HEK293 (cell line): ENCODE data around the gene ETF1.

Experiments used
- CTCF ChIA-PET: fragments of 350-600 bp; formaldehyde crosslinking; extraction: SDS; loops from one replicate; lab custom pipeline; 2021; ENCODE audit warnings: antibody characterized with exemption; lab: Yijun Ruan, JAX
- POLR2A ChIA-PET: fragments of 300-600 bp; formaldehyde crosslinking; extraction: SDS; loops from one replicate; lab custom pipeline; 2020; ENCODE audit warnings: antibody characterized with exemption, inconsistent platforms; lab: Yijun Ruan, JAX
- H3K27ac ChIP-seq: fragments of 200-500 bp; sonication (Bioruptor generic); 2 replicates; pipeline ENCODE4 v1.5.1; 2014; ENCODE audit warnings: low read depth, low read length, control low read depth, inconsistent platforms; ENCODE audit errors: extremely low read depth
- H3K36me3 ChIP-seq, 2 experiments: fragments of 200-500 bp in 1 of 2; sonication (Bioruptor generic) in 1 of 2; 1 replicate in 1 of 2; 2 replicates in 1 of 2; pipeline ENCODE4 v1.5.1; 2014 to 2017; ENCODE audit warnings: inconsistent platforms in 2 of 2, low read length in 2 of 2; ENCODE audit not compliant: control insufficient read depth in 2 of 2, insufficient read depth in 1 of 2
- H3K4me1 ChIP-seq: fragments of 200-500 bp; sonication (Bioruptor generic); 2 replicates; pipeline ENCODE4 v1.5.1; 2014; ENCODE audit warnings: mild to moderate bottlenecking, low read length, inconsistent platforms; ENCODE audit not compliant: control insufficient read depth, insufficient read depth
- H3K4me3 ChIP-seq: 2 replicates; pipeline ENCODE4 v1.5.1; 2011; ENCODE audit warnings: low read depth, mild to moderate bottlenecking, control low read depth, low read length, moderate library complexity
- H3K9me3 ChIP-seq: fragments of 200-500 bp; sonication (Bioruptor generic); 2 replicates; pipeline ENCODE4 v1.5.1; 2014; ENCODE audit warnings: low read depth, low read length, inconsistent platforms; ENCODE audit not compliant: control insufficient read depth, insufficient read depth
- EGR2 ChIP-seq: fragments of 450-650 bp; formaldehyde crosslinking; IDR thresholded peaks from 2 replicates; pipeline ENCODE4 v1.5.1; 2016; ENCODE audit warnings: low read depth, missing biosample characterization, missing genetic modification characterization
- PRDM1 ChIP-seq: fragments of 450-650 bp; formaldehyde crosslinking; IDR thresholded peaks from 2 replicates; pipeline ENCODE4; 2016; ENCODE audit warnings: missing biosample characterization, missing genetic modification characterization
- SP7 ChIP-seq: fragments of 450-650 bp; formaldehyde crosslinking; IDR thresholded peaks from 2 replicates; pipeline ENCODE4 v1.5.1; 2016; ENCODE audit warnings: missing biosample characterization, missing genetic modification characterization
- ZFP37 ChIP-seq: fragments of 450-650 bp; formaldehyde crosslinking; IDR thresholded peaks from 2 replicates; pipeline ENCODE4 v1.5.1; 2016; ENCODE audit warnings: missing biosample characterization, missing genetic modification characterization
- ZNF449 ChIP-seq: fragments of 450-650 bp; formaldehyde crosslinking; IDR thresholded peaks from 2 replicates; pipeline ENCODE4 v1.5.1; 2017; ENCODE audit warnings: missing biosample characterization, mild to moderate bottlenecking, missing genetic modification characterization, moderate library complexity
- ZNF514 ChIP-seq: fragments of 450-650 bp; formaldehyde crosslinking; IDR thresholded peaks from 2 replicates; pipeline ENCODE4 v1.5.1; 2016; ENCODE audit warnings: missing biosample characterization, missing genetic modification characterization
- ZNF521 ChIP-seq: fragments of 450-650 bp; formaldehyde crosslinking; IDR thresholded peaks from 2 replicates; pipeline ENCODE4 v1.5.1; 2017; ENCODE audit warnings: missing biosample characterization, mild to moderate bottlenecking, missing genetic modification characterization
- ZNF777 ChIP-seq: fragments of 450-650 bp; formaldehyde crosslinking; IDR thresholded peaks from 2 replicates; pipeline ENCODE4 v1.5.1; 2017; ENCODE audit warnings: missing biosample characterization, missing genetic modification characterization, borderline replicate concordance
- TF ChIP-seq, protein P1 (sequence below): fragments of 450-650 bp; formaldehyde crosslinking; IDR thresholded peaks from 2 replicates; pipeline ENCODE4 v1.5.1; 2016; ENCODE audit warnings: missing biosample characterization, missing genetic modification characterization
- TF ChIP-seq, protein P2 (sequence below): fragments of 450-650 bp; formaldehyde crosslinking; optimal IDR thresholded peaks from 2 replicates; pipeline ENCODE3; 2016; ENCODE audit warnings: missing biosample characterization, mild to moderate bottlenecking, missing genetic modification characterization
- TF ChIP-seq, protein P3 (sequence below): fragments of 450-650 bp; formaldehyde crosslinking; IDR thresholded peaks from 2 replicates; pipeline ENCODE4 v1.5.1; 2016; ENCODE audit warnings: missing biosample characterization, missing genetic modification characterization

The ETF1 gene

DNA sequence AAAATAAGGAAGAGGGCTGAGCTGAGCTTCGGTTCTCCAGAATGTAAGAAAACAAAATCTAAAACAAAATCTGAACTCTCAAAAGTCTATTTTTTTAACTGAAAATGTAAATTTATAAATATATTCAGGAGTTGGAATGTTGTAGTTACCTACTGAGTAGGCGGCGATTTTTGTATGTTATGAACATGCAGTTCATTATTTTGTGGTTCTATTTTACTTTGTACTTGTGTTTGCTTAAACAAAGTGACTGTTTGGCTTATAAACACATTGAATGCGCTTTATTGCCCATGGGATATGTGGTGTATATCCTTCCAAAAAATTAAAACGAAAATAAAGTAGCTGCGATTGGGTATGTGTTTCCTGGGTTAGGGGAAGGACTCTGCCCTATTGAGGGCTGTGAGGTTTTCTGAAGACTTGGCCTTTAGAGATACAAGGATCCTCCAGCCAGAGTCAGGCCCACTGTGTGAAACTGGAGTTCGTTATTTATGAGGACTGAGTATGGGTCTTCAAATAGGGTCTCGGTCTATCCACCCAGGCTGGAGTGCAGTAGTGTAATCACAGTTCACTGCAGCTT lies 74.0 kb downstream of the ETF1 start (continued):
- TF ChIP-seq SP7 (tag by site-specific recombination) = no peak
- no peak for TF ChIP-seq ZFP37
- TF ChIP-seq, protein P1, sequence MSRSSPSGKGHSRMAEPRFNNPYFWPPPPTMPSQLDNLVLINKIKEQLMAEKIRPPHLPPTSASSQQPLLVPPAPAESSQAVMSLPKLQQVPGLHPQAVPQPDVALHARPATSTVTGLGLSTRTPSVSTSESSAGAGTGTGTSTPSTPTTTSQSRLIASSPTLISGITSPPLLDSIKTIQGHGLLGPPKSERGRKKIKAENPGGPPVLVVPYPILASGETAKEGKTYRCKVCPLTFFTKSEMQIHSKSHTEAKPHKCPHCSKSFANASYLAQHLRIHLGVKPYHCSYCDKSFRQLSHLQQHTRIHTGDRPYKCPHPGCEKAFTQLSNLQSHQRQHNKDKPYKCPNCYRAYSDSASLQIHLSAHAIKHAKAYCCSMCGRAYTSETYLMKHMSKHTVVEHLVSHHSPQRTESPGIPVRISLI (tag by site-specific recombination) = no peak
- no peak for TF ChIP-seq ZNF521 (tag by site-specific recombination)
- TF ChIP-seq, all 188 proteins: peak for 0

DNA sequence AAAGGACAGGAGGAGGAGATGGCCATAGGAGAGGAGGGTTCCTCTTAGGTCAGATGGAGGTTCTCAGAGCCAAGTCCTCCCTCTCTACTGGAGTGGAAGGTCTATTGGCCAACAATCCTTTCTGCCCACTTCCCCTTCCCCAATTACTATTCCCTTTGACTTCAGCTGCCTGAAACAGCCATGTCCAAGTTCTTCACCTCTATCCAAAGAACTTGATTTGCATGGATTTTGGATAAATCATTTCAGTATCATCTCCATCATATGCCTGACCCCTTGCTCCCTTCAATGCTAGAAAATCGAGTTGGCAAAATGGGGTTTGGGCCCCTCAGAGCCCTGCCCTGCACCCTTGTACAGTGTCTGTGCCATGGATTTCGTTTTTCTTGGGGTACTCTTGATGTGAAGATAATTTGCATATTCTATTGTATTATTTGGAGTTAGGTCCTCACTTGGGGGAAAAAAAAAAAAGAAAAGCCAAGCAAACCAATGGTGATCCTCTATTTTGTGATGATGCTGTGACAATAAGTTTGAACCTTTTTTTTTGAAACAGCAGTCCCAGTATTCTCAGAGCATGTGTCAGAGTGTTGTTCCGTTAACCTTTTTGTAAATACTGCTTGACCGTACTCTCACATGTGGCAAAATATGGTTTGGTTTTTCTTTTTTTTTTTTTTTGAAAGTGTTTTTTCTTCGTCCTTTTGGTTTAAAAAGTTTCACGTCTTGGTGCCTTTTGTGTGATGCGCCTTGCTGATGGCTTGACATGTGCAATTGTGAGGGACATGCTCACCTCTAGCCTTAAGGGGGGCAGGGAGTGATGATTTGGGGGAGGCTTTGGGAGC lies 74.7 kb downstream of the ETF1 start:
- H3K27ac ChIP-seq = no peak overlapping the region
- H3K9me3 ChIP-seq = no peaks in the 10 kb centered on the region
- H3K4me1 ChIP-seq = peaks cover 2% of the 10 kb centered on the region; the same call in 1 of the 2 replicates
- ChIA-PET POLR2A (no interaction called here), CTCF (interaction anchor here (0.7 kb wide), 1 partner anchor 19 kb away, joined by 3 read pairs; no protein-coding TSS in a partner anchor)
- H3K36me3 ChIP-seq = peaks cover 0 to 8% of the 10 kb centered on the region in 2 experiments; a peak in 1 of 3 replicates
- H3K4me3 ChIP-seq = peak overlapping the region; percentile 88
- no peak for TF ChIP-seq EGR2 (tag by site-specific recombination)
- TF ChIP-seq, protein P1 (tag by site-specific recombination) = 0 out of 2 replicates have a peak, but pooled peaks have one; percentile 41
- TF ChIP-seq, protein P2, sequence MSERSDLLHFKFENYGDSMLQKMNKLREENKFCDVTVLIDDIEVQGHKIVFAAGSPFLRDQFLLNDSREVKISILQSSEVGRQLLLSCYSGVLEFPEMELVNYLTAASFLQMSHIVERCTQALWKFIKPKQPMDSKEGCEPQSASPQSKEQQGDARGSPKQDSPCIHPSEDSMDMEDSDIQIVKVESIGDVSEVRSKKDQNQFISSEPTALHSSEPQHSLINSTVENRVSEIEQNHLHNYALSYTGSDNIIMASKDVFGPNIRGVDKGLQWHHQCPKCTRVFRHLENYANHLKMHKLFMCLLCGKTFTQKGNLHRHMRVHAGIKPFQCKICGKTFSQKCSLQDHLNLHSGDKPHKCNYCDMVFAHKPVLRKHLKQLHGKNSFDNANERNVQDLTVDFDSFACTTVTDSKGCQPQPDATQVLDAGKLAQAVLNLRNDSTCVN = no peak
- TF ChIP-seq, protein P3, sequence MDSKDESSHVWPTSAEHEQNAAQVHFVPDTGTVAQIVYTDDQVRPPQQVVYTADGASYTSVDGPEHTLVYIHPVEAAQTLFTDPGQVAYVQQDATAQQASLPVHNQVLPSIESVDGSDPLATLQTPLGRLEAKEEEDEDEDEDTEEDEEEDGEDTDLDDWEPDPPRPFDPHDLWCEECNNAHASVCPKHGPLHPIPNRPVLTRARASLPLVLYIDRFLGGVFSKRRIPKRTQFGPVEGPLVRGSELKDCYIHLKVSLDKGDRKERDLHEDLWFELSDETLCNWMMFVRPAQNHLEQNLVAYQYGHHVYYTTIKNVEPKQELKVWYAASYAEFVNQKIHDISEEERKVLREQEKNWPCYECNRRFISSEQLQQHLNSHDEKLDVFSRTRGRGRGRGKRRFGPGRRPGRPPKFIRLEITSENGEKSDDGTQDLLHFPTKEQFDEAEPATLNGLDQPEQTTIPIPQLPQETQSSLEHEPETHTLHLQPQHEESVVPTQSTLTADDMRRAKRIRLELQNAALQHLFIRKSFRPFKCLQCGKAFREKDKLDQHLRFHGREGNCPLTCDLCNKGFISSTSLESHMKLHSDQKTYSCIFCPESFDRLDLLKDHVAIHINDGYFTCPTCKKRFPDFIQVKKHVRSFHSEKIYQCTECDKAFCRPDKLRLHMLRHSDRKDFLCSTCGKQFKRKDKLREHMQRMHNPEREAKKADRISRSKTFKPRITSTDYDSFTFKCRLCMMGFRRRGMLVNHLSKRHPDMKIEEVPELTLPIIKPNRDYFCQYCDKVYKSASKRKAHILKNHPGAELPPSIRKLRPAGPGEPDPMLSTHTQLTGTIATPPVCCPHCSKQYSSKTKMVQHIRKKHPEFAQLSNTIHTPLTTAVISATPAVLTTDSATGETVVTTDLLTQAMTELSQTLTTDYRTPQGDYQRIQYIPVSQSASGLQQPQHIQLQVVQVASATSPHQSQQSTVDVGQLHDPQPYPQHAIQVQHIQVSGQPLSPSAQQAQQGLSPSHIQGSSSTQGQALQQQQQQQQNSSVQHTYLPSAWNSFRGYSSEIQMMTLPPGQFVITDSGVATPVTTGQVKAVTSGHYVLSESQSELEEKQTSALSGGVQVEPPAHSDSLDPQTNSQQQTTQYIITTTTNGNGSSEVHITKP (tag by site-specific recombination) = peak; percentile 39; the same call in 1 of the 2 replicates
- no peak for TF ChIP-seq ZNF777 (tag by site-specific recombination)
- TF ChIP-seq ZNF449 = no peak

- ChIA-PET POLR2A (no interaction called here), CTCF (interaction anchor here (0.7 kb wide), 1 partner anchor 18 kb away, joined by 3 read pairs; no protein-coding TSS in a partner anchor)
- H3K4me1 ChIP-seq = peaks cover 4% of the 10 kb centered on the region; the same call in 1 of the 2 replicates
- peak; percentile 86 for TF ChIP-seq PRDM1 (tag by site-specific recombination)
- TF ChIP-seq ZNF514 (tag by site-specific recombination) = no peak
- peak overlapping the region; percentile 88 for H3K4me3 ChIP-seq
- H3K36me3 ChIP-seq = peaks cover 0 to 8% of the 10 kb centered on the region in 2 experiments; a peak in 1 of 3 replicates
- H3K9me3 ChIP-seq = no peaks in the 10 kb centered on the region
- no peak overlapping the region for H3K27ac ChIP-seq
Observed at GRCh38 chr5:138467711-138468132, 75.3 kb downstream of the ETF1 start.
